Measurements from ENCODE around the gene ITGA1. TPM values are rescaled to one million over a fixed set of nuclear protein-coding genes. Genes with fewer than 3 reads are reported as not detected.

ITGA1 gene
- total RNA-seq, 2 donors from 2014 or later = 125 to 169 TPM

- Histone ChIP-seq H3K27ac (peak overlapping the region; percentile 71 to 74), H3K27me3 (replicated peaks; ENCODE audit: insufficient read depth) (no peaks in the 10 kb centered on the region), H3K4me1 (ENCODE audit: control insufficient read depth in 1 of 2, low read depth in 2 of 2) (peaks cover 38 to 84% of the 10 kb centered on the region in 2 donors), H3K4me3 (peak overlapping the region; percentile 56), H3K9me3 (no peaks in the 10 kb centered on the region), H3K36me3 (no peaks in the 10 kb centered on the region)
- DNase-seq (ENCODE audit: low spot score) = no peak
- TF ChIP-seq CTCF (IDR thresholded peaks at IDR 0.05) = no peak
- ATAC-seq (ENCODE audit: insufficient number of reproducible peaks, low FRiP score, low read depth) = no peak
These were observed 52.7 kb downstream of the ITGA1 start for GRCh38 chr5:52840277-52841050.

- Histone ChIP-seq H3K4me1 (ENCODE audit: control insufficient read depth in 1 of 2, low read depth in 2 of 2) (peaks cover 42 to 86% of the 10 kb centered on the region in 2 donors), H3K4me3 (no peak overlapping the region), H3K27ac (peak overlapping the region; percentile 71 to 74), H3K36me3 (no peaks in the 10 kb centered on the region), H3K9me3 (no peaks in the 10 kb centered on the region), H3K27me3 (replicated peaks; ENCODE audit: insufficient read depth) (no peaks in the 10 kb centered on the region)
- TF ChIP-seq CTCF (IDR thresholded peaks at IDR 0.05) = no peak
- ATAC-seq (ENCODE audit: insufficient number of reproducible peaks, low FRiP score, low read depth) (no peak), DNase-seq (ENCODE audit: low spot score) (no peak)
These were observed 53.4 kb downstream of the ITGA1 start for GRCh38 chr5:52841114-52841513.

GRCh38 chr5:52842111-52842510 is 54.4 kb downstream of the ITGA1 start:
- ATAC-seq (ENCODE audit: insufficient number of reproducible peaks, low FRiP score, low read depth) (no peak), DNase-seq (ENCODE audit: low spot score) (no peak)
- Histone ChIP-seq H3K27ac (peak overlapping the region; percentile 49 to 74), H3K4me3 (no peak overlapping the region), H3K27me3 (replicated peaks; ENCODE audit: insufficient read depth) (no peaks in the 10 kb centered on the region), H3K9me3 (no peaks in the 10 kb centered on the region), H3K4me1 (ENCODE audit: control insufficient read depth in 1 of 2, low read depth in 2 of 2) (peaks cover 46 to 85% of the 10 kb centered on the region in 2 donors), H3K36me3 (no peaks in the 10 kb centered on the region)
- TF ChIP-seq CTCF (IDR thresholded peaks at IDR 0.05) = no peak

GRCh38 chr5:52844885-52845284 is 57.2 kb downstream of the ITGA1 start:
- Histone ChIP-seq H3K9me3 (no peaks in the 10 kb centered on the region), H3K4me1 (ENCODE audit: control insufficient read depth in 1 of 2, low read depth in 2 of 2) (peaks cover 35 to 67% of the 10 kb centered on the region in 2 donors)

More at GRCh38 chr5:52844885-52845284, 57.2 kb downstream of the ITGA1 start:
- no peaks in the 10 kb centered on the region for H3K27me3 ChIP-seq (replicated peaks; ENCODE audit: insufficient read depth)
- H3K27ac ChIP-seq = peak overlapping the region in 1 of 2 donors; percentile 47
- no peak for DNase-seq (ENCODE audit: low spot score)
- H3K4me3 ChIP-seq = peak overlapping the region; percentile 33
- no peak for ATAC-seq (ENCODE audit: insufficient number of reproducible peaks, low FRiP score, low read depth)
- TF ChIP-seq CTCF (IDR thresholded peaks at IDR 0.05) = no peak
- no peaks in the 10 kb centered on the region for H3K36me3 ChIP-seq
